K562 (cell line): ENCODE results near the gene MOGAT2. TPM values are rescaled to one million over a fixed set of nuclear protein-coding genes. Genes with fewer than 3 reads are reported as not detected.

ENCODE experiments used
- ATAC-seq: fragments of 200-7000 bp; cut with Tn5 transposase; 3 replicates; pipeline ENCODE4 v1.9.1; 2020; ENCODE audit warnings: moderate library complexity
- BruUV-seq: library from RNA; stranded (reverse); fragments of 400-500 nt; replicated peaks from 2 replicates; lab custom pipeline; 2021; lab: Mats Ljungman, UMichigan
- CTCF ChIA-PET: fragments of 300-600 bp; formaldehyde crosslinking; extraction: SDS; loops from one replicate; lab custom pipeline; 2021; ENCODE audit warnings: low intra/inter-chr PET ratio; lab: Yijun Ruan, JAX
- POLR2A ChIA-PET: fragments of 300-600, 350-650 bp; sonication (Branson Sonifier 250); formaldehyde crosslinking; extraction: SDS; loops from one replicate; lab custom pipeline; 2021; ENCODE audit warnings: antibody characterized with exemption, inconsistent platforms; lab: Yijun Ruan, JAX
- DNase-seq, 4 experiments: peaks; one replicate each; pipeline versions ENCODE4 v3.0.0 to v3.0.0-alpha.2; 2011 to 2018; ENCODE audit warnings: low spot score in 3 of 4, mixed read lengths in 3 of 4; ENCODE audit errors: extremely low read depth in 1 of 4
- FAIRE-seq: peaks from 2 replicates; lab custom pipeline; 2011; peaks lifted over from hg19 to GRCh38; lab: Jason Lieb, UNC
- H2AFZ ChIP-seq: 2 replicates; pipeline ENCODE4 v1.6.0; 2011; ENCODE audit warnings: low read depth, low read length, control low read depth, inconsistent platforms
- H3K27ac ChIP-seq: fragments of 200-600 bp; 3 replicates; pipeline ENCODE4 v1.8.0; 2011; ENCODE audit warnings: low read depth, mild to moderate bottlenecking, control low read depth, inconsistent platforms, low read length, moderate library complexity, mixed read lengths; ENCODE audit errors: extremely low read depth
- H3K27me3 ChIP-seq, 2 experiments: fragments of 300-600 bp in 1 of 2; 2 replicates in 1 of 2; 3 replicates in 1 of 2; pipeline versions ENCODE4 v1.6.0 to v1.8.0; 2011; ENCODE audit warnings: inconsistent platforms in 2 of 2, low read length in 2 of 2, mild to moderate bottlenecking in 1 of 2, mixed read lengths in 1 of 2, moderate library complexity in 1 of 2; ENCODE audit not compliant: control insufficient read depth in 2 of 2, insufficient read depth in 2 of 2
- H3K36me3 ChIP-seq: fragments of 300-600 bp; 3 replicates; pipeline ENCODE4 v1.8.0; 2011; ENCODE audit warnings: mild to moderate bottlenecking, low read length, inconsistent platforms; ENCODE audit not compliant: control insufficient read depth, insufficient read depth
- H3K4me1 ChIP-seq, 2 experiments: fragments of 200-600 bp in 1 of 2; replicated peaks in 1 of 2; 2 replicates in 1 of 2; 3 replicates in 1 of 2; pipeline versions ENCODE4 v1.5.1 to v1.8.0; 2011; ENCODE audit warnings: inconsistent platforms in 2 of 2, low read length in 2 of 2, mild to moderate bottlenecking in 1 of 2, mixed read lengths in 1 of 2, moderate library complexity in 1 of 2; ENCODE audit not compliant: control insufficient read depth in 2 of 2, insufficient read depth in 2 of 2
- H3K4me2 ChIP-seq: 2 replicates; pipeline ENCODE4 v1.6.1; 2011; ENCODE audit warnings: low read length, control low read depth, inconsistent platforms, mixed read lengths; ENCODE audit not compliant: insufficient read depth
- H3K4me3 ChIP-seq: fragments of 200-600 bp; sonication (generic), shearing (Covaris generic); 2 replicates; pipeline ENCODE4 v1.5.1; 2016; ENCODE audit warnings: control low read depth, inconsistent platforms
- H3K79me2 ChIP-seq: fragments of 200-600 bp; 3 replicates; pipeline ENCODE4 v1.8.0; 2011; ENCODE audit warnings: low read length, inconsistent platforms; ENCODE audit not compliant: control insufficient read depth, insufficient read depth
- H3K9ac ChIP-seq, 2 experiments: 2 replicates each; pipeline versions ENCODE4 v1.6.0 to v1.6.1; 2011; ENCODE audit warnings: low read depth in 2 of 2, low read length in 2 of 2, control low read depth in 1 of 2, inconsistent platforms in 1 of 2, mild to moderate bottlenecking in 1 of 2, mixed read lengths in 1 of 2; ENCODE audit not compliant: insufficient read depth in 1 of 2
- H3K9me1 ChIP-seq: one replicate; pipeline ENCODE4 v1.6.0; 2011; ENCODE audit warnings: inconsistent platforms, mild to moderate bottlenecking, low read length, moderate library complexity; ENCODE audit not compliant: control insufficient read depth, insufficient read depth
- H3K9me3 ChIP-seq: replicated peaks from 2 replicates; pipeline ENCODE4 v1.5.1; 2011; ENCODE audit warnings: low read depth, low read length, inconsistent platforms; ENCODE audit not compliant: control insufficient read depth, insufficient read depth
- H4K20me1 ChIP-seq: replicated peaks from 2 replicates; pipeline ENCODE4 v1.6.1; 2011; ENCODE audit warnings: low read length, inconsistent platforms, mixed read lengths; ENCODE audit not compliant: control insufficient read depth, insufficient read depth
- CTBP1 ChIP-seq: fragments of 450-650 bp; IDR thresholded peaks from 2 replicates; pipeline ENCODE4 v1.6.1; 2016; ENCODE audit warnings: borderline replicate concordance
- ESRRA ChIP-seq: fragments of 450-650 bp; IDR thresholded peaks from 2 replicates; pipeline ENCODE4 v1.6.1; 2014; ENCODE audit warnings: low read depth, mild to moderate bottlenecking, moderate library complexity, borderline replicate concordance
- PURB ChIP-seq: sonication (generic); formaldehyde crosslinking; IDR thresholded peaks from 2 replicates; pipeline ENCODE4 v1.9.0; 2021; ENCODE audit warnings: low read depth, mild to moderate bottlenecking, missing genetic modification reagents
- SRSF1 ChIP-seq: fragments of 200-400 bp; formaldehyde crosslinking; IDR thresholded peaks from 2 replicates; pipeline ENCODE4 v1.6.1; 2017; ENCODE audit warnings: mild to moderate bottlenecking, low read depth, low read length, moderate library complexity
- TAF1 ChIP-seq: IDR thresholded peaks from 2 replicates; pipeline ENCODE4 v1.6.1; 2011; ENCODE audit warnings: mild to moderate bottlenecking, low read length, moderate library complexity; ENCODE audit not compliant: insufficient read depth, control insufficient read depth, severe bottlenecking; ENCODE audit errors: extremely low read depth
- ZKSCAN1 ChIP-seq: fragments of 150-350 bp; IDR thresholded peaks from 2 replicates; pipeline ENCODE4 v1.6.1; 2016; ENCODE audit warnings: low read depth, low read length
- ZNF263 ChIP-seq: sonication (generic); formaldehyde crosslinking; IDR thresholded peaks from 2 replicates; pipeline ENCODE4 v1.8.0; 2022; ENCODE audit warnings: mild to moderate bottlenecking, missing genetic modification reagents, borderline replicate concordance
- ZNF347 ChIP-seq: fragments of 450-650 bp; formaldehyde crosslinking; IDR thresholded peaks from 2 replicates; pipeline ENCODE4 v1.4.0; 2020; ENCODE audit warnings: low read depth, mild to moderate bottlenecking, moderate library complexity
- ZNF445 ChIP-seq: fragments of 250-450 bp; sonication (Bioruptor Pico); IDR thresholded peaks from 2 replicates; pipeline ENCODE4 v1.4.0; 2020; ENCODE audit warnings: low read depth, mild to moderate bottlenecking, moderate library complexity
- WGBS: fragments of 100-300 bp; shearing (Covaris generic); methylation state at CpG from one replicate; pipeline ENCODE4 v1.1.6; 2016; ENCODE audit warnings: low coverage, mixed read lengths; ENCODE audit not compliant: insufficient coverage; ENCODE audit errors: missing lambda C conversion rate; 5-methylcytosine and 5-hydroxymethylcytosine counted together
- in situ Hi-C: fragments of 300-500 bp; cut with MboI; formaldehyde crosslinking; loops from 4 replicates; pipeline ENCODE4 v1.15.0; 2018; ENCODE audit warnings: inconsistent platforms, mixed read lengths
- intact Hi-C: fragments of 100-400 bp; cut with micrococcal nuclease; formaldehyde crosslinking; loops from 2 replicates; pipeline ENCODE4 v1.14.2; 2022
- polyA plus RNA-seq, 8 experiments: library from polyadenylated mRNA; depleted of rRNA in 4 of 8; stranded (reverse) in 5 of 8; unstranded in 3 of 8; fragments of >200 nt; fragmentation: Nextera tagmentation in 2 of 8; fragmentation: Illumina TruSeq in 1 of 8; extraction: Ambion mirVana in 2 of 8; extraction: Trizol in 1 of 8; gene quantifications; 2 replicates each; pipeline versions ENCODE4 v1.2.1 to v1.2.3, GENCODE V29; 2011 to 2014; ENCODE audit warnings: inconsistent platforms in 1 of 8, missing spikeins in 1 of 8
- total RNA-seq, 7 experiments: library from RNA; depleted of rRNA in 6 of 7; stranded (reverse); fragments of >200 nt in 6 of 7; fragmentation: Illumina TruSeq in 2 of 7; extraction: Trizol in 2 of 7; gene quantifications; 2 replicates each; pipeline versions ENCODE4 v1.2.1 to v1.2.3, GENCODE V29; 2011 to 2021; ENCODE audit warnings: low replicate concordance in 1 of 7
- TF ChIP-seq, protein P1 (sequence below): fragments of 250-450 bp; sonication (Bioruptor Pico); IDR thresholded peaks from 2 replicates; pipeline ENCODE4 v1.5.0; 2022; ENCODE audit warnings: mild to moderate bottlenecking

The MOGAT2 gene
- total and polyA plus RNA-seq, 9 of the 15 experiments (the other 6 are each of a cell fraction or from before 2014, with no cell fraction given) = 0.09 TPM; not detected in 7

- TF ChIP-seq ZNF445 (CRISPR knock-in tag) (no peak), ZNF263 (CRISPR knock-in tag) (no peak), ZKSCAN1 (no peak), TAF1 (no peak)
- TF ChIP-seq, protein P1, sequence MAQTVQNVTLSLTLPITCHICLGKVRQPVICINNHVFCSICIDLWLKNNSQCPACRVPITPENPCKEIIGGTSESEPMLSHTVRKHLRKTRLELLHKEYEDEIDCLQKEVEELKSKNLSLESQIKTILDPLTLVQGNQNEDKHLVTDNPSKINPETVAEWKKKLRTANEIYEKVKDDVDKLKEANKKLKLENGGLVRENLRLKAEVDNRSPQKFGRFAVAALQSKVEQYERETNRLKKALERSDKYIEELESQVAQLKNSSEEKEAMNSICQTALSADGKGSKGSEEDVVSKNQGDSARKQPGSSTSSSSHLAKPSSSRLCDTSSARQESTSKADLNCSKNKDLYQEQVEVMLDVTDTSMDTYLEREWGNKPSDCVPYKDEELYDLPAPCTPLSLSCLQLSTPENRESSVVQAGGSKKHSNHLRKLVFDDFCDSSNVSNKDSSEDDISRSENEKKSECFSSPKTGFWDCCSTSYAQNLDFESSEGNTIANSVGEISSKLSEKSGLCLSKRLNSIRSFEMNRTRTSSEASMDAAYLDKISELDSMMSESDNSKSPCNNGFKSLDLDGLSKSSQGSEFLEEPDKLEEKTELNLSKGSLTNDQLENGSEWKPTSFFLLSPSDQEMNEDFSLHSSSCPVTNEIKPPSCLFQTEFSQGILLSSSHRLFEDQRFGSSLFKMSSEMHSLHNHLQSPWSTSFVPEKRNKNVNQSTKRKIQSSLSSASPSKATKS (CRISPR knock-in tag) = no peak
Measured at GRCh38 chr11:75763846-75764245, 46.2 kb downstream of the MOGAT2 start (continued).

GRCh38 chr11:75765116-75765515 lies 47.5 kb downstream of the MOGAT2 start:
- WGBS = 60% methylated on average over 2 of the region's 3 CpGs
- H3K36me3 ChIP-seq = no peaks in the 10 kb centered on the region
- no peak overlapping the region for H2AFZ ChIP-seq
- in situ Hi-C loops = no loop called here
- H3K9me1 ChIP-seq = no peaks in the 10 kb centered on the region
- no peak overlapping the region for H3K9ac ChIP-seq
- TF ChIP-seq ESRRA (no peak), PURB (no peak), SRSF1 (no peak), ZNF347 (CRISPR knock-in tag) (no peak), CTBP1 (no peak)
- BruUV-seq = no TSS peak
- intact Hi-C loops = no loop called here
- ChIA-PET CTCF (no interaction called here), POLR2A (interaction anchor here (2.2 kb wide), 1 partner anchor 12 kb away, joined by 6 read pairs; no protein-coding TSS in a partner anchor)
- peaks cover 18 to 24% of the 10 kb centered on the region in 2 experiments for H3K4me1 ChIP-seq
- FAIRE-seq (no peak), ATAC-seq (no peak), DNase-seq (no peak)
- H3K4me3 ChIP-seq = no peak overlapping the region
- no peaks in the 10 kb centered on the region for H3K9me3 ChIP-seq
- H3K27ac ChIP-seq = no peak overlapping the region
- H3K27me3 ChIP-seq = peaks cover 5 to 6% of the 10 kb centered on the region in 2 experiments; a peak in 4 of 5 replicates
- no peaks in the 10 kb centered on the region for H3K79me2 ChIP-seq
- H3K4me2 ChIP-seq = no peak overlapping the region
- H4K20me1 ChIP-seq = no peaks in the 10 kb centered on the region
